IMR-90 (cell line): ENCODE results near the gene GHDC. TPM values are rescaled to one million over a fixed set of nuclear protein-coding genes. Genes with fewer than 3 reads are reported as not detected.
"Not testable (repeated sequence)": the region's sequence is repeated elsewhere in the genome, so short reads cannot be mapped to it uniquely, and the experiment has no call there.

Experiments used
- ATAC-seq: fragments of 200-7000 bp; cut with Tn5 transposase; 2 replicates; pipeline ENCODE4 v1.9.1; 2020; ENCODE audit warnings: low read depth, mild to moderate bottlenecking, moderate library complexity
- BruUV-seq: library from RNA; stranded (reverse); fragments of 400-500 nt; replicated peaks from 2 replicates; lab custom pipeline; 2021; lab: Mats Ljungman, UMichigan
- CTCF ChIA-PET: fragments of 300-600 bp; formaldehyde crosslinking; extraction: SDS; loops from one replicate; lab custom pipeline; 2021; ENCODE audit warnings: antibody characterized with exemption; lab: Yijun Ruan, JAX
- POLR2A ChIA-PET: fragments of 300-600 bp; sonication (Branson Sonifier 250); formaldehyde crosslinking; loops from one replicate; lab custom pipeline; 2022; ENCODE audit warnings: antibody characterized with exemption; ENCODE audit not compliant: unreplicated experiment; lab: Charles Lee
- DNase-seq: peaks from one replicate; pipeline ENCODE4 v3.0.0; 2013
- H2AFZ ChIP-seq: replicated peaks from 2 replicates; pipeline ENCODE3; 2013; ENCODE audit warnings: low read length, mild to moderate bottlenecking; ENCODE audit not compliant: poor library complexity
- H2AK5ac ChIP-seq: 2 replicates; pipeline ENCODE4 v1.6.1; 2013; ENCODE audit warnings: low read depth, low read length, inconsistent platforms
- H2AK9ac ChIP-seq: replicated peaks from 2 replicates; pipeline ENCODE3; 2013; ENCODE audit warnings: mild to moderate bottlenecking, low read depth, low read length, moderate library complexity; ENCODE audit not compliant: poor library complexity
- H2BK120ac ChIP-seq: 2 replicates; pipeline ENCODE4 v1.6.1; 2013; ENCODE audit warnings: low read depth, low read length, inconsistent platforms
- H2BK15ac ChIP-seq: 3 replicates; pipeline ENCODE4 v1.6.1; 2013; ENCODE audit warnings: low read depth, low read length, inconsistent platforms
- H2BK20ac ChIP-seq: 2 replicates; pipeline ENCODE4 v1.6.1; 2013; ENCODE audit warnings: low read depth, mild to moderate bottlenecking, inconsistent platforms, low read length, moderate library complexity
- H2BK5ac ChIP-seq: 2 replicates; pipeline ENCODE4 v1.6.1; 2013; ENCODE audit warnings: mild to moderate bottlenecking, low read depth, low read length, inconsistent platforms; ENCODE audit not compliant: poor library complexity, severe bottlenecking
- H3K14ac ChIP-seq: replicated peaks from 2 replicates; pipeline ENCODE4 v1.6.1; 2013; ENCODE audit warnings: low read depth, low read length, inconsistent platforms
- H3K18ac ChIP-seq: 2 replicates; pipeline ENCODE4 v1.6.1; 2013; ENCODE audit warnings: low read depth, low read length, control low read depth
- H3K23ac ChIP-seq: 2 replicates; pipeline ENCODE4 v1.6.1; 2013; ENCODE audit warnings: low read depth, low read length, inconsistent platforms
- H3K27ac ChIP-seq: 2 replicates; pipeline ENCODE4 v1.5.1; 2013; ENCODE audit warnings: mild to moderate bottlenecking, control low read depth, low read length; ENCODE audit not compliant: insufficient read depth
- H3K27me3 ChIP-seq: 2 replicates; pipeline ENCODE4 v1.6.1; 2013; ENCODE audit warnings: low read length; ENCODE audit not compliant: control insufficient read depth, insufficient read depth
- H3K36me3 ChIP-seq: 2 replicates; pipeline ENCODE4 v1.6.1; 2013; ENCODE audit warnings: low read length, mixed read lengths; ENCODE audit not compliant: control insufficient read depth, insufficient read depth
- H3K4ac ChIP-seq: 2 replicates; pipeline ENCODE4 v1.6.1; 2013; ENCODE audit warnings: low read depth, low read length, inconsistent platforms
- H3K4me1 ChIP-seq: 2 replicates; pipeline ENCODE4 v1.6.1; 2013; ENCODE audit warnings: low read length, mixed read lengths; ENCODE audit not compliant: control insufficient read depth, insufficient read depth
- H3K4me2 ChIP-seq: 2 replicates; pipeline ENCODE4 v1.6.1; 2013; ENCODE audit warnings: low read depth, mild to moderate bottlenecking, control low read depth, low read length, moderate library complexity
- H3K4me3 ChIP-seq: 2 replicates; pipeline ENCODE4 v1.5.1; 2013; ENCODE audit warnings: low read depth, mild to moderate bottlenecking, control low read depth, low read length, moderate library complexity; ENCODE audit not compliant: insufficient read depth
- H3K56ac ChIP-seq: 2 replicates; pipeline ENCODE4 v1.6.1; 2013; ENCODE audit warnings: low read length, inconsistent platforms; ENCODE audit not compliant: insufficient read depth; ENCODE audit errors: extremely low read depth
- H3K79me1 ChIP-seq, 2 experiments: 2 replicates each; pipeline ENCODE4 v1.6.1; 2013; ENCODE audit warnings: low read length in 2 of 2, inconsistent platforms in 1 of 2, low read depth in 1 of 2
- H3K9ac ChIP-seq: 2 replicates; pipeline ENCODE4 v1.6.1; 2013; ENCODE audit warnings: low read depth, low read length, control low read depth
- H3K9me1 ChIP-seq: 2 replicates; pipeline ENCODE4 v1.6.1; 2013; ENCODE audit warnings: low read length, inconsistent platforms; ENCODE audit not compliant: insufficient read depth
- H3K9me3 ChIP-seq: 2 replicates; pipeline ENCODE4 v1.6.1; 2013; ENCODE audit warnings: low read length; ENCODE audit not compliant: control insufficient read depth, insufficient read depth
- H4K20me1 ChIP-seq: 2 replicates; pipeline ENCODE4 v1.6.1; 2013; ENCODE audit warnings: low read length, inconsistent platforms; ENCODE audit not compliant: insufficient read depth
- H4K5ac ChIP-seq: 2 replicates; pipeline ENCODE4 v1.6.1; 2013; ENCODE audit warnings: mild to moderate bottlenecking, low read depth, low read length, control low read depth
- H4K8ac ChIP-seq, 2 experiments: 2 replicates each; pipeline ENCODE4 v1.6.1; 2013; ENCODE audit warnings: low read depth in 2 of 2, low read length in 2 of 2, control low read depth in 1 of 2, inconsistent platforms in 1 of 2
- H4K91ac ChIP-seq: 2 replicates; pipeline ENCODE4 v1.6.1; 2013; ENCODE audit warnings: low read depth, low read length, inconsistent platforms; ENCODE audit not compliant: insufficient read depth
- CEBPB ChIP-seq: IDR thresholded peaks from 2 replicates; pipeline ENCODE4 v1.6.1; 2012; ENCODE audit warnings: low read depth, low read length, improper control_type of control experiment
- WGBS, 2 experiments: methylation state at CpG; one replicate each; pipeline versions ENCODE4 v1.1.5 to v1.1.7; 2013; ENCODE audit warnings: missing lambda C conversion rate in 2 of 2; ENCODE audit not compliant: insufficient read length in 1 of 2; ENCODE audit errors: extremely low coverage in 2 of 2; 5-methylcytosine and 5-hydroxymethylcytosine counted together
- dilution Hi-C: fragments of 300-500 bp; cut with HindIII; formaldehyde crosslinking; loops from one replicate; pipeline ENCODE4 v1.14.3; 2018; ENCODE audit warnings: low sequenced_read_pairs; ENCODE audit not compliant: unreplicated experiment
- in situ Hi-C: fragments of 300-500 bp; cut with MboI; formaldehyde crosslinking; loops from 3 replicates; pipeline ENCODE4 v1.14.3; 2019; ENCODE audit warnings: low sequenced_read_pairs, inconsistent platforms, mixed read lengths
- intact Hi-C: fragments of 100-400 bp; cut with micrococcal nuclease; formaldehyde crosslinking; loops from 2 replicates; pipeline ENCODE4 v1.10.0; 2022
- polyA plus RNA-seq, 3 experiments: library from polyadenylated mRNA; depleted of rRNA; stranded (reverse); fragments of >200 nt; gene quantifications; 2 replicates each; pipeline ENCODE4 v1.2.3, GENCODE V29; 2012; ENCODE audit warnings: low replicate concordance in 1 of 3
- total RNA-seq: library from RNA; depleted of rRNA; stranded (reverse); fragments of >200 nt; gene quantifications from 2 replicates; pipeline ENCODE4 v1.2.3, GENCODE V29; 2012; rRNA removed

GHDC gene
- total and polyA plus RNA-seq, 2 of the 4 experiments (the other 2 are of a cell fraction), result 5.2 to 8.1 TPM

GRCh38 chr17:42140690-42141089 is 53.6 kb downstream of the GHDC start:
- DNase-seq, POLR2A ChIA-PET, H4K91ac ChIP-seq, H3K27ac ChIP-seq, H3K4me2 ChIP-seq, H3K18ac ChIP-seq, H3K23ac ChIP-seq, H2AK9ac ChIP-seq, H2BK120ac ChIP-seq, H3K4me3 ChIP-seq, H2BK5ac ChIP-seq, H4K8ac ChIP-seq, in situ Hi-C loops, H2BK20ac ChIP-seq, intact Hi-C loops, BruUV-seq, dilution Hi-C loops, H2AK5ac ChIP-seq, H3K9ac ChIP-seq, ATAC-seq, H2AFZ ChIP-seq, H3K4ac ChIP-seq, H3K14ac ChIP-seq, H3K56ac ChIP-seq, H3K27me3 ChIP-seq, H3K9me3 ChIP-seq, CTCF ChIA-PET, H2BK15ac ChIP-seq, H4K5ac ChIP-seq: not testable (repeated sequence)
- peaks cover 33% of the 10 kb centered on the region for H3K4me1 ChIP-seq
- WGBS, 2 experiments, result no CpG with 5 or more reads among the region's 7 CpGs
- peaks cover 74% of the 10 kb centered on the region for H4K20me1 ChIP-seq
- H3K36me3 ChIP-seq, result peaks cover 15% of the 10 kb centered on the region
- peaks cover 47% of the 10 kb centered on the region for H3K9me1 ChIP-seq
- TF ChIP-seq CEBPB, result peak; percentile 41; the same call in 1 of the 2 replicates
- H3K79me1 ChIP-seq, result peaks cover 22 to 80% of the 10 kb centered on the region in 2 experiments

Other genes starting within 250 kb of the GHDC start
- 45.5 and 50.3 TPM in 2 replicates for gene CNP, start 227.7 kb downstream of the GHDC start, total RNA-seq
- 46.4 and 56.5 TPM in 2 replicates for gene CNP, start 227.7 kb downstream of the GHDC start, polyA plus RNA-seq (2012; rRNA removed)
- gene DNAJC7, start 177.1 kb downstream of the GHDC start, total RNA-seq, result 71.7 and 76.9 TPM in 2 replicates
- gene DNAJC7, start 177.1 kb downstream of the GHDC start, polyA plus RNA-seq (2012; rRNA removed), result 42.3 and 49.3 TPM in 2 replicates
- 20.8 and 25.6 TPM in 2 replicates for gene NKIRAS2, start 174.4 kb downstream of the GHDC start, total RNA-seq
- 51.8 and 55.1 TPM in 2 replicates for gene NKIRAS2, start 174.4 kb downstream of the GHDC start, polyA plus RNA-seq (2012; rRNA removed)
- under 0.01 TPM in 1 of 2 replicates, not detected in the other for gene C17orf113, start 143.9 kb downstream of the GHDC start, total RNA-seq
- gene C17orf113, start 143.9 kb downstream of the GHDC start, polyA plus RNA-seq (2012; rRNA removed), result 0.03 and 0.07 TPM in 2 replicates
- not detected in 2 replicates for gene ZNF385C, start 96.0 kb downstream of the GHDC start, total RNA-seq
- gene ZNF385C, start 96.0 kb downstream of the GHDC start, polyA plus RNA-seq (2012; rRNA removed), result not detected in 2 replicates
- gene DHX58, start 81.8 kb downstream of the GHDC start, total RNA-seq, result 1.1 and 1.4 TPM in 2 replicates
- gene DHX58, start 81.8 kb downstream of the GHDC start, polyA plus RNA-seq (2012; rRNA removed), result 1.9 and 2.8 TPM in 2 replicates
- 5.3 and 6.3 TPM in 2 replicates for gene KAT2A, start 73.1 kb downstream of the GHDC start, total RNA-seq
- gene KAT2A, start 73.1 kb downstream of the GHDC start, polyA plus RNA-seq (2012; rRNA removed), result 28.2 and 31.4 TPM in 2 replicates
- not detected in 2 replicates for gene HSPB9, start 71.7 kb downstream of the GHDC start, total RNA-seq
- not detected in 2 replicates for gene HSPB9, start 71.7 kb downstream of the GHDC start, polyA plus RNA-seq (2012; rRNA removed)
- gene RAB5C, start 39.5 kb downstream of the GHDC start, total RNA-seq, result 112 and 126 TPM in 2 replicates
- 277 and 312 TPM in 2 replicates for gene RAB5C, start 39.5 kb downstream of the GHDC start, polyA plus RNA-seq (2012; rRNA removed)
- gene KCNH4, start 13.4 kb downstream of the GHDC start, total RNA-seq, result not detected in 2 replicates
- gene KCNH4, start 13.4 kb downstream of the GHDC start, polyA plus RNA-seq (2012; rRNA removed), result 0.03 and 0.06 TPM in 2 replicates
- gene HCRT, start 9.0 kb downstream of the GHDC start, total RNA-seq, result not detected in 2 replicates
- gene HCRT, start 9.0 kb downstream of the GHDC start, polyA plus RNA-seq (2012; rRNA removed), result not detected in 2 replicates
- gene STAT5B, start 81.9 kb upstream of the GHDC start, total RNA-seq, result 21.7 and 24.4 TPM in 2 replicates
- 28.7 and 29.6 TPM in 2 replicates for gene STAT5B, start 81.9 kb upstream of the GHDC start, polyA plus RNA-seq (2012; rRNA removed)
- 1.3 and 1.4 TPM in 2 replicates for gene STAT5A, start 94.0 kb upstream of the GHDC start, total RNA-seq
- 1.4 and 1.5 TPM in 2 replicates for gene STAT5A, start 94.0 kb upstream of the GHDC start, polyA plus RNA-seq (2012; rRNA removed)
- 61.9 and 66.3 TPM in 2 replicates for gene STAT3, start 193.9 kb upstream of the GHDC start, total RNA-seq
- 47.2 and 48.0 TPM in 2 replicates for gene STAT3, start 193.9 kb upstream of the GHDC start, polyA plus RNA-seq (2012; rRNA removed)
- gene CAVIN1, start 228.8 kb upstream of the GHDC start, total RNA-seq, result 556 and 644 TPM in 2 replicates
- 491 and 533 TPM in 2 replicates for gene CAVIN1, start 228.8 kb upstream of the GHDC start, polyA plus RNA-seq (2012; rRNA removed)